ENCODE results near the gene NMUR1.

The NMUR1 gene

DNA sequence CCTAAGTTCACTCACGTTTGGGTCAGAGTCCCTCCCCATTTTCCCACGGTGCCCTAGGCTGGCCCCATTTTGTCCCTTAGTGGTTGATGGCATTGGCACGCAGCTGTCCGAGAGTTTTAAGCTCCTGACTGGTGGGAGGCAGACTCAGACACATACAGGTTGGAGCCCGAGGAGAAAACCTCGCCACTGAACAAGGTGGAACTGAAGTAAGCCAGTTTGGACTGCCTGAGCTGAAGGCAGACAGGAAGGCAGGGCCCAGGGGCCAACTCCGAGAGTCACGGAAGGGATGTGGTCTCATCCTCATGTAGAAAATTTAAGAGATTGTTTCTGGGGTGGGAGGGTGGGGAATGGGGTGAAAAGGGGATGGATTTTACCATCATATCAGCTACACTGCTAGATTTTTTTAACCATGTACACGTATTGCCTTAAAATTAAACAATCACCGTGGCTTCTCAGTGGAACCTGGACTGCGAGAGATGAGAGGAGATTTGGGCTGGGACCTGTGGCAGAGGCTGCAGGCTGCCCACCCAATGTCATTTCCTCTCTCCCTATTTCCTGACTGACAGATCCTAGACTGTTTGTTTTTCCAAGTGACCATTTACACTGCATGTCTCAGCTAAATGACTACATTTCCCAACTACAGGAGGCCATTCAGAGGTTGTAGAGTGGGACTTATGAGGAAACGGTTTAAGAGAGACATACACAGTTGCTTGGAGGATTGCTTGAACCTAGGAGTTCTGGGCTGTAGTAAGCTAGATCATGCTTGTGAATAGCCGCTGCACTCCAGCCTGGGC lies 19.4 kb upstream of the NMUR1 start:
- H3K36me3 ChIP-seq (ENCODE audit: insufficient read depth, insufficient read length, low read length) = no peaks in the 10 kb centered on the region
- peaks cover 1% of the 10 kb centered on the region for H3K4me1 ChIP-seq (ENCODE audit: insufficient read depth, insufficient read length)
- no peak for TF ChIP-seq SUZ12 (IDR thresholded peaks at IDR 0.05; ENCODE audit: extremely low read depth, insufficient read depth, insufficient read length)
- no peak for TF ChIP-seq ZNF274 (IDR thresholded peaks at IDR 0.05; ENCODE audit: low read depth, low read length)
- no peak for TF ChIP-seq YY1 (IDR thresholded peaks at IDR 0.05; ENCODE audit: insufficient read depth, insufficient read length)
- no peak overlapping the region for H3K4me3 ChIP-seq (ENCODE audit: insufficient read length, low read depth)
- no peak for DNase-seq (ENCODE audit: low read depth, low spot score)
- H3K9me3 ChIP-seq (ENCODE audit: insufficient read depth, low read length) = peaks cover 22% of the 10 kb centered on the region
- no peaks in the 10 kb centered on the region for H3K27me3 ChIP-seq (ENCODE audit: insufficient read depth, insufficient read length)
- no peak overlapping the region for H3K9ac ChIP-seq (ENCODE audit: insufficient read length, low read depth)

DNA sequence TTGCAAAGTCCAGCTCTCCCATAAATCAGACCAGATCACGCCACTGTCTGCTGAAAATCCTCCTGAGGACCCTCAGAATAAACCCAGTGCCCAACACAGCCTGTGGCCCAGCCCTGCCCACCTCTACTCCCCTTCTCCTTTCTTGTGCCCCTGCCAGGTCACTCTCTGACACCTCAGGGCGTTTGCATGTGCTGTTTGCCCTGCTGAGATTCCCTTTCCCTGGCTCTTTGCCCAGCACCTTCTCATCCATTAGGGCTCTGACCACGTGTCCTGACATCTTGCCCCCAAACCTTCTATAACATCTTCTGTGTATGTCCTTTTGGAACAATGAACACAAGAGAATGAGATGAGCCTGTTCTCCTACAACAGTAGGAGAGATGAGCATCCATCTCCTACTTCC lies 18.5 kb upstream of the NMUR1 start:
- H3K4me3 ChIP-seq (ENCODE audit: insufficient read length, low read depth) = no peak overlapping the region
- no peaks in the 10 kb centered on the region for H3K36me3 ChIP-seq (ENCODE audit: insufficient read depth, insufficient read length, low read length)
- no peaks in the 10 kb centered on the region for H3K27me3 ChIP-seq (ENCODE audit: insufficient read depth, insufficient read length)
- DNase-seq (ENCODE audit: low read depth, low spot score) = no peak
- no peak overlapping the region for H3K9ac ChIP-seq (ENCODE audit: insufficient read length, low read depth)
- TF ChIP-seq SUZ12 (IDR thresholded peaks at IDR 0.05; ENCODE audit: extremely low read depth, insufficient read depth, insufficient read length) (no peak), ZNF274 (IDR thresholded peaks at IDR 0.05; ENCODE audit: low read depth, low read length) (no peak), YY1 (IDR thresholded peaks at IDR 0.05; ENCODE audit: insufficient read depth, insufficient read length) (no peak)
- H3K9me3 ChIP-seq (ENCODE audit: insufficient read depth, low read length) = peaks cover 23% of the 10 kb centered on the region
- H3K4me1 ChIP-seq (ENCODE audit: insufficient read depth, insufficient read length) = no peaks in the 10 kb centered on the region

- no peaks in the 10 kb centered on the region for H3K4me1 ChIP-seq (ENCODE audit: insufficient read depth, insufficient read length)
- no peaks in the 10 kb centered on the region for H3K27me3 ChIP-seq (ENCODE audit: insufficient read depth, insufficient read length)
- no peak overlapping the region for H3K9ac ChIP-seq (ENCODE audit: insufficient read length, low read depth)
- no peak for TF ChIP-seq SUZ12 (IDR thresholded peaks at IDR 0.05; ENCODE audit: extremely low read depth, insufficient read depth, insufficient read length)
- no peak for TF ChIP-seq ZNF274 (IDR thresholded peaks at IDR 0.05; ENCODE audit: low read depth, low read length)
- TF ChIP-seq YY1 (IDR thresholded peaks at IDR 0.05; ENCODE audit: insufficient read depth, insufficient read length) = no peak
- DNase-seq (ENCODE audit: low read depth, low spot score) = no peak
- no peak overlapping the region for H3K4me3 ChIP-seq (ENCODE audit: insufficient read length, low read depth)
- H3K9me3 ChIP-seq (ENCODE audit: insufficient read depth, low read length) = peaks cover 25% of the 10 kb centered on the region
- H3K36me3 ChIP-seq (ENCODE audit: insufficient read depth, insufficient read length, low read length) = no peaks in the 10 kb centered on the region
Measured at GRCh38 chr2:231547315-231548110, 17.3 kb upstream of the NMUR1 start.

DNA sequence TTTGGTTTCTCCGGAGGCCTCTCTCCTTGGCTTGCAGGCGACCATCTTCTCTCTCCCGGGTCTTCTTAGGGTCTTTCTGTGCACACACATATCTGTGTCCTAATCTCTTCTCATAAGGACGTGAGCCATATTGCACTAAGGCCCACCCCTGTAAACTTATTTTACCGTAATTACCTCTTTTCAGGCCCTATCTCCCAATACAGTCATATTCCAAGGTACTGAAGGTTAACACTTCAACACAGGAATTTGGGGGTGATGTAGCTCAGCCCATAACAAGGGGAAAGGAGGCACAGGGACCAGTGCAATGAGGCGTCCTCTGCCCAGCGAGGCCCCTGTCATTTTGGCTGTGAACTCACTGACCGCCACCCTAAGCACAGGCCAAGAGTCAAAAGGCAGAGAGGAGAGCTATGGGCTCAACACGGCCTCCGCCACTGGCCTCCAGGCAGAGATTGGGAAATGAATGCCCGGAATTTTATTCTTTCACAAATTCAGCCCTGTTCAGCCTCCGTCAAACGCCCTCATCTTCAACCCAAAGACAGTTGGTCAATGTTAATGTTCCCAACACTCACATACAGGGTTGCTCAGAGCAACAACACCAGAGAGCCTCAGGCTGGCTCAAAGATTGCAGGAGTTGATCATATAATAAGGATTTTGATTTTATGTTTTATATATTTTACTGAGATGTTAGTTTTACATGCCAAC lies 15.9 kb upstream of the NMUR1 start:
- H3K9me3 ChIP-seq (ENCODE audit: insufficient read depth, low read length) = peaks cover 14% of the 10 kb centered on the region; the same call in 1 of the 2 replicates
- no peaks in the 10 kb centered on the region for H3K36me3 ChIP-seq (ENCODE audit: insufficient read depth, insufficient read length, low read length)
- H3K27me3 ChIP-seq (ENCODE audit: insufficient read depth, insufficient read length) = no peaks in the 10 kb centered on the region
- H3K4me1 ChIP-seq (ENCODE audit: insufficient read depth, insufficient read length) = no peaks in the 10 kb centered on the region
- no peak overlapping the region for H3K9ac ChIP-seq (ENCODE audit: insufficient read length, low read depth)
- TF ChIP-seq SUZ12 (IDR thresholded peaks at IDR 0.05; ENCODE audit: extremely low read depth, insufficient read depth, insufficient read length) = no peak
- TF ChIP-seq YY1 (IDR thresholded peaks at IDR 0.05; ENCODE audit: insufficient read depth, insufficient read length) = no peak
- TF ChIP-seq ZNF274 (IDR thresholded peaks at IDR 0.05; ENCODE audit: low read depth, low read length) = no peak
- no peak overlapping the region for H3K4me3 ChIP-seq (ENCODE audit: insufficient read length, low read depth)
- DNase-seq (ENCODE audit: low read depth, low spot score) = no peak

- Histone ChIP-seq H3K4me1 (ENCODE audit: insufficient read depth, insufficient read length) (no peaks in the 10 kb centered on the region), H3K9ac (ENCODE audit: insufficient read length, low read depth) (peak overlapping the region; percentile 53), H3K9me3 (ENCODE audit: insufficient read depth, low read length) (peaks cover 12% of the 10 kb centered on the region; the same call in 1 of the 2 replicates), H3K4me3 (ENCODE audit: insufficient read length, low read depth) (no peak overlapping the region), H3K27me3 (ENCODE audit: insufficient read depth, insufficient read length) (no peaks in the 10 kb centered on the region), H3K36me3 (ENCODE audit: insufficient read depth, insufficient read length, low read length) (no peaks in the 10 kb centered on the region)
- DNase-seq (ENCODE audit: low read depth, low spot score) = no peak
- TF ChIP-seq SUZ12 (IDR thresholded peaks at IDR 0.05; ENCODE audit: extremely low read depth, insufficient read depth, insufficient read length) = no peak
- no peak for TF ChIP-seq ZNF274 (IDR thresholded peaks at IDR 0.05; ENCODE audit: low read depth, low read length)
- TF ChIP-seq YY1 (IDR thresholded peaks at IDR 0.05; ENCODE audit: insufficient read depth, insufficient read length) = no peak
Measured at GRCh38 chr2:231545105-231545902, 15.1 kb upstream of the NMUR1 start.

GRCh38 chr2:231542136-231542535 lies 11.9 kb upstream of the NMUR1 start:
- Histone ChIP-seq H3K9ac (ENCODE audit: insufficient read length, low read depth) (no peak overlapping the region), H3K4me1 (ENCODE audit: insufficient read depth, insufficient read length) (peaks cover 2% of the 10 kb centered on the region), H3K4me3 (ENCODE audit: insufficient read length, low read depth) (no peak overlapping the region), H3K36me3 (ENCODE audit: insufficient read depth, insufficient read length, low read length) (no peaks in the 10 kb centered on the region), H3K9me3 (ENCODE audit: insufficient read depth, low read length) (peaks cover 12% of the 10 kb centered on the region; the same call in 1 of the 2 replicates), H3K27me3 (ENCODE audit: insufficient read depth, insufficient read length) (no peaks in the 10 kb centered on the region)
- DNase-seq (ENCODE audit: low read depth, low spot score) = no peak
- TF ChIP-seq ZNF274 (IDR thresholded peaks at IDR 0.05; ENCODE audit: low read depth, low read length) = no peak
- TF ChIP-seq YY1 (IDR thresholded peaks at IDR 0.05; ENCODE audit: insufficient read depth, insufficient read length) = no peak
- TF ChIP-seq SUZ12 (IDR thresholded peaks at IDR 0.05; ENCODE audit: extremely low read depth, insufficient read depth, insufficient read length) = no peak
